ENCODE measurements around the gene CCNL2. TPM values are rescaled to one million over a fixed set of nuclear protein-coding genes. Genes with fewer than 3 reads are reported as not detected.

The CCNL2 gene
- total RNA-seq, 4 donors from 2014 or later = 31.6 to 248 (median 127) TPM

DNA sequence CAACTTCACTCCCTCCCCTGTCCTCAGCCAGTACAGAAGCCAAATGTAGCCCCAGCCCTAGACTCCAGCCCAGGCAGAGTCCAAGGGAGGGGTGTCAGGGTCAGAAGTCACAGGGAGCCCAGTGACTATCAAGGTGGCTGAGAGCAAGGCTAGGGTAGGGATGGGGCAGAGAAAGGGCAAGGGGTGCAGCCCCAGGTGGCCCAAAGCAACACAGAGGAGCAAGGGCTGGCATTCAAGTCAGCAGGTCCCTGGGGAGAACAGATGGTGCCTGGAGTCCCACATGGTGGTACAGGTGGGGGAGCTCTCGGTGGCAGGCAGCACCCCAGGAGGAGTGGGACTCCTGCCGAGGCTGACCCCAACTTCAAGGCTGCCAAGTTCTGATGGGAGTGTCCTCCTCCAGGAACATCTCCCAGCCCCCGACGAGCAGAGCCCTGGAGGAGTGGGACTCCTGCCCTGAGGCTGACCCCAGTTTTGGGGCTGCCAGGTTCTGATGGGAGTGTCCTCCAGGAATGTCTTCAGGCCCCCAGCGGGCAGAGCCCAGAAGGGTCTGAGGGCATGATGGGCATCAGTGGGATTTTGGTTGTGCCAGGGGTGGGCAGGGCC lies 46.2 kb downstream of the CCNL2 start:
- Histone ChIP-seq H3K27me3 (peaks cover 51% of the 10 kb centered on the region), H3K9me3 (no peaks in the 10 kb centered on the region), H3K4me3 (no peak overlapping the region), H3K4me1 (peaks cover 0 to 73% (median 36%) of the 10 kb centered on the region in 3 donors), H3K27ac (peak overlapping the region in 3 of 4 donors; percentile 72 to 87 (median 79)), H3K36me3 (peaks cover 0 to 18% of the 10 kb centered on the region in 2 donors)
- ATAC-seq = no peak
- TF ChIP-seq POLR2A (IDR thresholded peaks at IDR 0.05) (no peak), POLR2AphosphoS5 (IDR thresholded peaks at IDR 0.05) (no peak), EP300 (IDR thresholded peaks at IDR 0.05) (no peak)
- TF ChIP-seq, protein P1, sequence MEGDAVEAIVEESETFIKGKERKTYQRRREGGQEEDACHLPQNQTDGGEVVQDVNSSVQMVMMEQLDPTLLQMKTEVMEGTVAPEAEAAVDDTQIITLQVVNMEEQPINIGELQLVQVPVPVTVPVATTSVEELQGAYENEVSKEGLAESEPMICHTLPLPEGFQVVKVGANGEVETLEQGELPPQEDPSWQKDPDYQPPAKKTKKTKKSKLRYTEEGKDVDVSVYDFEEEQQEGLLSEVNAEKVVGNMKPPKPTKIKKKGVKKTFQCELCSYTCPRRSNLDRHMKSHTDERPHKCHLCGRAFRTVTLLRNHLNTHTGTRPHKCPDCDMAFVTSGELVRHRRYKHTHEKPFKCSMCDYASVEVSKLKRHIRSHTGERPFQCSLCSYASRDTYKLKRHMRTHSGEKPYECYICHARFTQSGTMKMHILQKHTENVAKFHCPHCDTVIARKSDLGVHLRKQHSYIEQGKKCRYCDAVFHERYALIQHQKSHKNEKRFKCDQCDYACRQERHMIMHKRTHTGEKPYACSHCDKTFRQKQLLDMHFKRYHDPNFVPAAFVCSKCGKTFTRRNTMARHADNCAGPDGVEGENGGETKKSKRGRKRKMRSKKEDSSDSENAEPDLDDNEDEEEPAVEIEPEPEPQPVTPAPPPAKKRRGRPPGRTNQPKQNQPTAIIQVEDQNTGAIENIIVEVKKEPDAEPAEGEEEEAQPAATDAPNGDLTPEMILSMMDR (IDR thresholded peaks at IDR 0.05) = no peak
- 10% methylated on average over 2 of the region's 5 CpGs; no CpG with 5 or more reads in 1 of the 2 donors for WGBS, 2 donors (ENCODE audit: low coverage in 1 of 2)

DNA sequence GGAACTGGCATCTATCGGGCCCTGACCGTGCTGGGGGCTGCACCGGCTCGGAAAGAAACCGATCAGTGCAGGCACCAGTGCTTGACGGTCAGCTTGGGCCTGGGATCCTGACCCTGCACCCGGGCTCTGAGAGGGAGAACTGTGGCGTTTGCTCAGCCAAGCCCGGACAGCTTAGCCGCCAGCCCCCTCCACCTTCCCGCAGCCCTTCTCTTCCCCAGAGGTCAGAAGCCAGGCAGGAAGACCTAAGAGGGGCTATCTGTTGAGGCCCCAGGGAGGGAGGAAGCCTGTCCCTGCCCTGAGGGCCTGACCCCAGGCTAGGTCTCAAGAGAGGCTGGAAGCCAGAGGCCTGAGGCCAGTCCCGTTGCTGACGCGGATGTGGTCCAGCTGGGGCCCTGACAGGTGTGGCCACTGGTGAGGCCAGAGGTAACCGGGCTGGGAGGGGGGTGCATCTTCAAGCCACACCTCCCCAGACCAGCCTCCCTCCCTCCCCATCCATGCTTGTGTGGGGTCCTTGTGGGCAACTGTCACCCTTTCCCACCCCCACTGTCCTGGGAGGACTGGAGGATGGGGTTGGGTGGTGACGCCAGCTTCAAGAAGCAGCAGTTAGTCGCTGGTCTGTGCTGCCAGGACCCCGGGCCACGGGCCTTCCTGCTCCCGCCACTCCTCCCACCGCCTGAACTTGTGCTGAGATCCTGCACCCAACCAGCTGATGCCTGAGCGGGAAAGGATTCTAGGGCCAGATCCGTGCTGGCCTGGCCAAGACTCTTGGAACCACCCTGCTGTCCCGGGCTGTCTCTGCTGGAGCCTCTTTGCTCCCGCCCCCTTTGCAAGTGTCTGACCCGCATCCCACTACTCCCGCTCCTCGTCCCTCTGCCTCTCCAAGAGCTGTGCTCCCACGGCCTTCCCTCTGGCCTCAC lies 47.4 kb downstream of the CCNL2 start:
- Histone ChIP-seq H3K4me1 (peaks cover 0 to 76% (median 48%) of the 10 kb centered on the region in 3 donors), H3K27ac (peak overlapping the region in 3 of 4 donors; percentile 56 to 79 (median 72)), H3K4me3 (peak overlapping the region in 1 of 2 donors; percentile 12), H3K9me3 (no peaks in the 10 kb centered on the region), H3K36me3 (peaks cover 0 to 18% of the 10 kb centered on the region in 2 donors), H3K27me3 (peaks cover 40% of the 10 kb centered on the region)
- WGBS, 2 donors (ENCODE audit: low coverage in 1 of 2) = 43% methylated on average over 11 of the region's 29 CpGs; no CpG with 5 or more reads in 1 of the 2 donors
- TF ChIP-seq EP300 (IDR thresholded peaks at IDR 0.05) = no peak
- no peak for TF ChIP-seq POLR2A (IDR thresholded peaks at IDR 0.05)
- no peak for TF ChIP-seq POLR2AphosphoS5 (IDR thresholded peaks at IDR 0.05)
- TF ChIP-seq, protein P1 (IDR thresholded peaks at IDR 0.05) = no peak
- ATAC-seq = peak; percentile 42

DNA sequence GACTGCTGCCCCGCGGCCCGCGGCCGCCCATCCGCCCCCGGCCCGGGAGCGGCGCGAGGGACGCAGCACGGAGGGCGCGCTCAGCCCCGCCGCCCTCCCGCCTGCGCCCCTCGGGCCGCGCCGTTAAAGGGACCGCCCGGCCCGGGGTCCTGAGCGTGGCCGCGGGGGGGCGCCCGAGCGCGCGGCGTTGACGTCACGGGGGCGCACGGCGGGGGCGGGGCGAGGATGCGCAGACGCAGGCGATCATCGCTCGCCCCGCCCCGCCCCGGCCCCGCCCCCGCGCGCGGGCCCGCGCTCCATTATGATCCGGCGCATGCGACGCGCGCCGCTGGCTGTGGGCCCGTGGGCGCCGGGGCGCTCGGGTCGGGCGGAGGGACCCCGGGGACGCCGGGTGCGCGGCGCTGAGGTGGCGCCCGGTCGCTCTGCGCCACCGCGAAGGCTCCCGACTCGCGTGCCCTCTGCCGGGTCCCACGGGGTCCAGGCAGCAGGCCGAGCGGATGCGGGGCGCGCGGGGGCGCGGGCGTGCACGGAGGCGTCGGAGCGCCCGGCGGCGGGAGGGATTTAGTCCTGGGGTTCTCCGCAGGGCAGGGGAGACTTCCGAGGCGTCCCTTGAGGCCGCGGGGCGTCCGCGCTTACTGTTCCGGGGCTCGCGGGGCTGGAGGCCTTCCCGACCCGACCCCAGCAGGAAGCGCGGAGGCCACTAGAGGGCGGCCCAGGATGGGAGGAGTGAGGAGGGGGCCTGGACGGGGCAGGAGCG lies 49.7 kb downstream of the CCNL2 start, which contains the start of gene DVL1:
TSS of gene DVL1 (minus strand) at position 163 of the 757 bp plus-strand sequence. CDS start 353 bp downstream, outside the sequence.
- Histone ChIP-seq H3K27ac (peak within 1 kb of the TSS; percentile 58 to 95 (median 92)), H3K27me3 (peaks cover 16% of the 10 kb centered on the region), H3K4me1 (peaks cover 0 to 76% (median 53%) of the 10 kb centered on the region in 3 donors), H3K9me3 (no peaks in the 10 kb centered on the region), H3K36me3 (peaks cover 0 to 16% of the 10 kb centered on the region in 2 donors), H3K4me3 (peak within 1 kb of the TSS; percentile 66 to 88)
- peak; percentile 40 to 52 for TF ChIP-seq POLR2A (IDR thresholded peaks at IDR 0.05)
- TF ChIP-seq POLR2AphosphoS5 (IDR thresholded peaks at IDR 0.05) = no peak
- TF ChIP-seq, protein P1 (IDR thresholded peaks at IDR 0.05) = peak in 3 of 4 experiments; percentile 65 to 72 (median 67)
- no peak for TF ChIP-seq EP300 (IDR thresholded peaks at IDR 0.05)
- no CpG with 5 or more reads among the region's 122 CpGs for WGBS, 2 donors (ENCODE audit: low coverage in 1 of 2)
- ATAC-seq = peak; percentile 86

DNA sequence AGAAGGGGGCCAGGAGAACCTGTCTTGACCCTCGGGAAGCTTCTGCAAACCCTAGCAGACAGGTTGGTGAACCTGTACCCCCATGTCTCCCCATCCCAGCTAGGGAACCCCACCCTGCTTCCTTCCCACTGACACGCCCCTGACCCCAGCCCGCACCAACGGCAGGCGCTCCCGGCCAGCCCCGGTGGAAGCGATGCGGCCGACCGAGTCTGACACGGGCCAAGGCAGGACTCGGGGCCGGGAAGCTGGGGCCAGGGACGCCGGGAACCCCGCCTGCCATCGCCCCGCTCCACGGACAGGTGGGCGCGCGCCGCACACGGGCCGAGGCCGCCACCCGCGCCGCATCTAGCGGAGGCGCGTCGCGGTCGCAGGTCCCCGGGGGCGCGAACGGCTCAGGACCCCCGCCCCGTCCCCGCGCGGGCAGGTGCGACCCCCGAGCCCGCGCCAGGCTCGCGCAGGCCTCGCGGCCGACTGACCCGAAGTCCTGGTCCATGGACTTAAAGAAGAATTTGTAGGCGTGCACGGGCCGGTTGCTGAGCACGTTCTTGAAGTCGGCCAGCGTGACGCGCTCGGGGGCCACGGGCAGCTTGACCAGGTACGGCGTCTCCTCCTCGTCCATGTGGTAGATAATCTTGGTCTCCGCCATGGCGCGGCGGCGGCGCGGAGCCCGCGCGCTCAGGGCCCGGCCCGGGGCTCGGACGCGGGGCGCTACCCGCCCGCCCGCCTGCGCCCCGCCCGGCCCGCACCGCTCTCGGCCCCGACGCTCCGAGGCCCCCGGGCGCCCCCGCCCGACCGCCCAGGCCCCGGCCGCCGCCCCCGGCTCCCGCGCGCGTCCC lies 50.5 kb downstream of the CCNL2 start:
- H3K36me3 ChIP-seq = peaks cover 0 to 8% of the 10 kb centered on the region in 2 donors
- peak overlapping the region in 3 of 4 donors; percentile 81 to 94 (median 91) for H3K27ac ChIP-seq
- TF ChIP-seq, protein P1 (IDR thresholded peaks at IDR 0.05) = peak in 1 of 4 experiments; percentile 4
- TF ChIP-seq POLR2A (IDR thresholded peaks at IDR 0.05) (no peak), POLR2AphosphoS5 (IDR thresholded peaks at IDR 0.05) (no peak), EP300 (IDR thresholded peaks at IDR 0.05) (no peak)
- peaks cover 8% of the 10 kb centered on the region for H3K27me3 ChIP-seq
- no CpG with 5 or more reads among the region's 109 CpGs for WGBS, 2 donors (ENCODE audit: low coverage in 1 of 2)
- H3K4me1 ChIP-seq = peaks cover 0 to 76% (median 52%) of the 10 kb centered on the region in 3 donors
- H3K4me3 ChIP-seq = peak overlapping the region; percentile 46 to 88
- H3K9me3 ChIP-seq = no peaks in the 10 kb centered on the region
- ATAC-seq = peak; percentile 57

Measured in gastroesophageal sphincter (tissue), 4 donors.